Activated CD4-positive, CD25-positive, alpha-beta regulatory T cell (primary cell): ENCODE data around the gene LATS1.
A peak's percentile ranks its signal among the peaks of the same experiment; 100 is the strongest.
"Not testable (repeated sequence)": the region's sequence is repeated elsewhere in the genome, so short reads cannot be mapped to it uniquely, and the experiment has no call there.

Source experiments
- DNase-seq, 4 experiments: peaks; one replicate each; lab custom pipeline; 2025; lab: John Stamatoyannopoulos, UW

Gene LATS1

GRCh38 chr6:149717588-149718458 lies at the start of gene LATS1:
Gene LATS1, minus strand, starts transcription at chr6:149718101. Its CDS starts 15,975 bp downstream, at chr6:149702126.
- peak; percentile 84 to 89 (median 88) for DNase-seq

DNA sequence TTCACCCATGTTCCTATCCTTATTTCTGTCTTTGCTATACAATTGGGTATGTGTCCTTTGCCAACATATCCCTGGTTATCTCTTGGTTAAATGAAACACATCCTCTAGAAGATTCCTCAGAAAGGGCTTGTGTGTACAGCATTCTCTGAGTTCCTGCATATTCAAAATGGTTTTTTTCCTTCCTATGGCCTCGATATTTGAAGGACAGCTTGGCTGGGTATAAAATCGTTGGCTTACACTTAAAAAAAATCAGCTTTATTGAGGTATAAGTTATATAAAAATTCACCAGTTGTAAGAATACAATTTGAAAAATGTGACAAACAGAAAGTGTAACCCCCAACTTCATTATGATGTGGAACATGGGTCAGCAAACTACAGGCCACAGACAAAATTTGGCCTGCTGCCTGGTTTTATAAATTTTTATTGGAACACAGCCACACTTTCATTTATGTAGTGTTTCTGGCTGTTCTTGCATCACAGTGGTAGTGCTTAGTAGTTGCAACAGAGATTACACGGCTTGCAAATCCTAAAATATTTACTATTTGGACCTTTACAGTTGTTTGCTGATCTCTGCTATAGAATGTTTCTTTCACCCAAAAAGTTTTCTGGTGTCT lies 48.4 kb upstream of the LATS1 start:
- no peak for DNase-seq

DNA sequence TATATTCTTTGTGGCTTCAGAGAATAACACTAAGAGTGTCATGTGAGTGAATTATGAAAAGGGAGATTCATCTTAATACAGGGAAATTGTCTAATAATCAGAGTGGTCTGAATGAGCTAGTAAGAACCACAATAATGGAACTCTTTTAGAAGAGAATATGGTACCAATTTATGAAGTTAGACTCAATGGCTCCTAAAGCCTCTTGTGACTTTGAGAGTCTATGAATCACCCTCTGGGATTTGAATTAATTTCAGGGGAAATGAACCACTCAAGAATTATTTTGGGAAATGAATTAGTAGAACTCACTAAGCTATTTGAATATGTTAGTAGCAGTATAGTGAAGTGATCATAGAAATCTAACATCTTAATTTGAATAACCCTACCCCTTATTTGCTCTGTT lies 46.0 kb upstream of the LATS1 start:
- DNase-seq, result no peak

GRCh38 chr6:149761438-149761837 lies 43.5 kb upstream of the LATS1 start:
- no peak for DNase-seq

DNA sequence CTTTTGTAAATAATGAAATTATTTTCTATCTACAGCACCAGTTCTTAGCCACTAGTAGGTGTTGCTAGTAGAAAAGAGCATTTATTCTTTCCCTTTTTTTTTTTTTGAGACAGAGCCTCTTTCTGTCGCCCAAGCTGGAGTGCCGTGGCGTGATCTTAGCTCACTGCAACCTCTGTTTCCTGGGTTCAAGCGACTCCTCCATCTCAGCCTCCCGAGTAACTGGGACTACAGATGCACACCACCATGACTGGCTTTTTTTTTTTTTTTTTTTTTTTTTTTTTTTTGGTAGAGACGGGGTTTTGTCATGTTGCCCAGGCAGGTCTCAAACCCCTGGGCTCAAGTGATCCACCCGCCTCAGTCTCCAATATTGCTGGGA lies 38.3 kb upstream of the LATS1 start:
- no peak for DNase-seq

- no peak for DNase-seq
Observed at GRCh38 chr6:149755300-149756260, 37.7 kb upstream of the LATS1 start.

- DNase-seq, result no peak
Observed at GRCh38 chr6:149754548-149754947, 36.6 kb upstream of the LATS1 start.

DNA sequence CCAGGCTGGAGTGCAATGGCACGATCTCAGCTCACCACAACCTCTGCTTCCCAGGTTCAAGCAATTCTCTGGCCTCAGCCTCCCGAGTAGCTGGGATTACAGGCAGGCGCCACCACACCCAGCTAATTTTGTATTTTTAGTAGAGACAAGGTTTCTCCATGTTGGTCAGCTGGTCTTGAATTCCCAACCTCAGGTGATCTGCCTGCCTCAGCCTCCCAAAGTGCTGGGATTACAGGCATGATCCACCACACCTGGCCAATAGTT lies 35.4 kb upstream of the LATS1 start:
- not testable (repeated sequence) for DNase-seq

DNA sequence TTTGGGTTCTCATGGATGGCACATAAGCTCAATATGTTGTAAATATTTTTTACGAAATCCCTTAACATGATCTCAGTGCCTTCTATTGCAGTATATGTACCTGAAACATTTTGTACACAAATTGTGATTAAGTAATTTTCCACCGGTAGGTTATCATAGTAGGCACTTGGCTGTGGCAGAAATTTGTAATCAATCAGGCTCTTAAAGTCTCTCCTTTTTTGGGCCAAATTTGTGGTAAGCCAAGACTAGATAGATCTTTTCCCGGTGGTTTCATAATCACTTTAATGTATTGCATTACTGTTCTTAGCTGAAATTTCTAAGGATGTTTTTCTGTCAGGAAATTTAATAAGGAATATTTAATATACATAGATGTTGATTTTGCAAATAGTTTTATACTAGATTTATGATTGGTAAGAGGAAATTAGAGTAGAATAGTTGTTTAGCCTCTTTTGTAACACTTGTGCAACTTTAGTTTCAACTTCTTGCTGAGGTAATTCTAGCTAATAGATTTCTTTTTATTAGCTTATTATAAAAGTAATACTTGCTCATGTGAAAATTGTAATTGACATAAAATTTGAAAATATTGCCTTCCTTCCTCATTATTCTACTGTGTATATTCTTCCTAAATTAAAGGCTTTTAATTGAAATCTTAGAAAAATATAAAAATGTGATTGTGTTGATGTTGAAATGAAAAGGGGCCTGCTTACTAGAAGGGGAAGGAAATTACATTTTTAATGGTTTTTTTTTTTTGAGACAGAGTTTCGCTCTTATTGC lies 34.9 kb upstream of the LATS1 start:
- DNase-seq, result no peak

- not testable (repeated sequence) for DNase-seq
Observed at GRCh38 chr6:149751920-149752319, 34.0 kb upstream of the LATS1 start.

- no peak for DNase-seq
Observed at GRCh38 chr6:149751239-149751638, 33.3 kb upstream of the LATS1 start.

DNA sequence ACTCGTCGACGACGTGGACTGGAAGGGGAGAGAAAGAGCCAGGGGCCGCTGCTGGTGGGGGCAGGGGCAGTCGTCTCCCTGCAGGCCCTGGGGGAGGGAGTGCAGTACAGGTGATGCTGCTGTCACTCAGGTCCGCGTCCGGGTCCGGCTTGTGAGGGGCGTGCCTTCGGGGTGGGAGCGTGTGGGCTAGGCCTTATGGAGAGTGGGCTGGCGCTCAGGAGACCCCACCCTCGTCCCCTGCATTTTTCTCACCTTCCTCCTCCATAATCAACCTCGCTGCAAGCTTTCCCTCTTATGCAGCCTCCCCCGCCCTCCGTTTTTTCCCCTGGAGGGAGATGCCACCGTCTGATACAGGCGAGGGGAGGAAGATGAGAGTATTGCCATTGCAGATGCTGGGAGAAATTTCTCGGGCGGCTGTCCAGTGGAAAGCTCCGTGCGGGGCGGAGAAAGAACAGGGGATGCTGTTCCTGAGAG lies 32.3 kb upstream of the LATS1 start:
- peak in 3 of 4 experiments; percentile 16 to 29 (median 22) for DNase-seq

GRCh38 chr6:149749594-149750135 lies 31.8 kb upstream of the LATS1 start, which contains the start of gene PCMT1:
Gene PCMT1, plus strand, starts transcription at chr6:149749741. Its CDS starts 161 bp downstream, at chr6:149749902.
- DNase-seq, result peak; percentile 78 to 90 (median 82)

- not testable (repeated sequence) for DNase-seq
Observed at GRCh38 chr6:149749082-149749593, 31.2 kb upstream of the LATS1 start.

GRCh38 chr6:149746147-149746946 lies 28.4 kb upstream of the LATS1 start, which contains the start of gene NUP43:
Gene NUP43, minus strand, starts transcription at chr6:149746529. Its CDS starts 34 bp downstream, at chr6:149746495.
- peak; percentile 78 to 90 (median 83) for DNase-seq

- DNase-seq, result not testable (repeated sequence)
Observed at GRCh38 chr6:149745252-149745651, 27.4 kb upstream of the LATS1 start.

DNA sequence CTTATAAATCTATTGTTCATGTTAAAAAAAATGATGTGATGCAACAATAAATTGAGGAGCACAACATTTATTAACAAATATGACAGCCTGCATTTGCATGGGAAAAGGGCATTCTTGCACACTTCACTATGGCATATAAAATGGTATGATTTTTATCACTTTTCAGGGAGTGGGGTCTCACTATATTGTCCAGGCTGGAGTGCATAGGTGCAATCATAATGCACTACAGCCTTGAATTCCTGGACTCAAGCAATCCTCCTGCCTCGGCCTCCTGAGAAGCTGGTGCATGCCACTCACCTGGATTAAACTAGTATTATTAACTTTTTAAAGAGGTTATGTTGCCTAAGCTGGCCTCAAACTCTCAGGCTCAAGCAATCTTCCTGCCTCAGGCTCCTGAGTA lies 17.0 kb upstream of the LATS1 start:
- no peak for DNase-seq

GRCh38 chr6:149733089-149733720 lies 15.3 kb upstream of the LATS1 start:
- DNase-seq, result no peak

DNA sequence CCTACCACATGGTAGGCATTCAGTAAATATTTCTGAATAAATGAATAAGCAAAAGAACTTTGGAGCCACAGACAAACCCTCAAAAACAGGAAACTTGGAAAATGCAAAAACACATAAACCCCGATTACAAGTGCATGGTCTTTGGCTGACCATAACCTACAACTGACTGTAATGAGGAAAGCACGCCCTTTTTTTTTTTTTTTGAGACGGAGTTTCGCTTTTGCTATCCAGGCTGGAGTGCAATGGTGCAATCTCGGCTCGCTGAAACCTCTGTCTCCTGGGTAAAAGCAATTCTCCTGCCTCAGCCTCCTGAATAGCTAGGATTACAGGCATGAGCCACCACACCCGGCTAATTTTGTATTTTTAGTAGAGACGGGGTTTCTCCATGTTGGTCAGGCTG lies 11.9 kb upstream of the LATS1 start:
- DNase-seq, result no peak
